ENCODE measurements around the gene FGD2. TPM values are rescaled to one million over a fixed set of nuclear protein-coding genes. Genes with fewer than 3 reads are reported as not detected.

FGD2 gene
- total RNA-seq, 1 donor from 2014 or later = not detected

GRCh38 chr6:37011656-37012378 lies 6.4 kb downstream of the FGD2 start:
- no peak overlapping the region for H3K27ac Mint-ChIP-seq (ENCODE audit: unreplicated experiment)

GRCh38 chr6:37013516-37014491 lies 8.3 kb downstream of the FGD2 start:
- Mint-ChIP-seq H3K9me3 (ENCODE audit: low read depth) (no peaks in the 10 kb centered on the region), H3K36me3 (ENCODE audit: low read depth) (no peaks in the 10 kb centered on the region), H3K27me3 (ENCODE audit: low read depth) (no peaks in the 10 kb centered on the region), H3K4me3 (ENCODE audit: unreplicated experiment) (no peak overlapping the region), H3K27ac (ENCODE audit: unreplicated experiment) (no peak overlapping the region), H3K4me1 (ENCODE audit: low read depth) (peaks cover 12% of the 10 kb centered on the region)
- no peak for TF ChIP-seq CTCF (IDR thresholded peaks at IDR 0.05)
- no peak for DNase-seq (ENCODE audit: low spot score)

More at GRCh38 chr6:37011656-37012378, 6.4 kb downstream of the FGD2 start:
- TF ChIP-seq CTCF (IDR thresholded peaks at IDR 0.05) = no peak
- no peaks in the 10 kb centered on the region for H3K9me3 Mint-ChIP-seq (ENCODE audit: low read depth)
- H3K27me3 Mint-ChIP-seq (ENCODE audit: low read depth) = no peaks in the 10 kb centered on the region
- H3K4me1 Mint-ChIP-seq (ENCODE audit: low read depth) = no peaks in the 10 kb centered on the region
- H3K36me3 Mint-ChIP-seq (ENCODE audit: low read depth) = no peaks in the 10 kb centered on the region
- DNase-seq (ENCODE audit: low spot score) = no peak
- no peak overlapping the region for H3K4me3 Mint-ChIP-seq (ENCODE audit: unreplicated experiment)

- no peaks in the 10 kb centered on the region for H3K27me3 Mint-ChIP-seq (ENCODE audit: low read depth)
- no peak for TF ChIP-seq CTCF (IDR thresholded peaks at IDR 0.05)
- DNase-seq (ENCODE audit: low spot score) = no peak
- H3K27ac Mint-ChIP-seq (ENCODE audit: unreplicated experiment) = no peak overlapping the region
- no peaks in the 10 kb centered on the region for H3K36me3 Mint-ChIP-seq (ENCODE audit: low read depth)
- peaks cover 16% of the 10 kb centered on the region for H3K4me1 Mint-ChIP-seq (ENCODE audit: low read depth)
- H3K9me3 Mint-ChIP-seq (ENCODE audit: low read depth) = no peaks in the 10 kb centered on the region
- H3K4me3 Mint-ChIP-seq (ENCODE audit: unreplicated experiment) = no peak overlapping the region
Measured at GRCh38 chr6:37014667-37015066, 9.2 kb downstream of the FGD2 start.

GRCh38 chr6:37015532-37015931 lies 10.1 kb downstream of the FGD2 start:
- no peak overlapping the region for H3K27ac Mint-ChIP-seq (ENCODE audit: unreplicated experiment)
- no peak overlapping the region for H3K4me3 Mint-ChIP-seq (ENCODE audit: unreplicated experiment)
- no peaks in the 10 kb centered on the region for H3K9me3 Mint-ChIP-seq (ENCODE audit: low read depth)

More at GRCh38 chr6:37015532-37015931, 10.1 kb downstream of the FGD2 start:
- H3K36me3 Mint-ChIP-seq (ENCODE audit: low read depth) = no peaks in the 10 kb centered on the region
- no peaks in the 10 kb centered on the region for H3K27me3 Mint-ChIP-seq (ENCODE audit: low read depth)
- no peak for TF ChIP-seq CTCF (IDR thresholded peaks at IDR 0.05)
- peaks cover 16% of the 10 kb centered on the region for H3K4me1 Mint-ChIP-seq (ENCODE audit: low read depth)
- DNase-seq (ENCODE audit: low spot score) = no peak

Data from chondrocyte (in vitro differentiated cells).